ENCODE measurements around the gene TASOR2.

DNA sequence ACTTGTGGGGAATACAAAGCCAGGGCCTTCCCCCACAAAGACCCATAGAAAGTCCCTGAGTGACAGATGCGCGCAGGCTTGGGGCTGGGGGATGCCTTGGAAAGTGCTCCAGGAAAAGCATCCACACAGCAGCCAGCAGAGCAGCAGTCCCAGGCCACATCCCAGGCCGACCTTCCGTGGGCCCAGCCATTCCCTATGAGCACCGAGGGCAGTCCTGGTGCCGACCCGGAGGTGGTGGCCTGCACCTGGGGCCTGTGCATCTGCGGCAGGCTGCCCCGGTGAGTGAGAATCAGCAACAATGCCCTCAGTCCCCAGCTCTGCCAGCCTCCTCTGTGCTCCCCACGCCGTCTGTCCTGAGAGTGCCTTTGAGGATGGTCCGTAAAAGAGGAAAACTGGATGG, 44.6 kb upstream of the TASOR2 start:
- TF ChIP-seq, protein P1, sequence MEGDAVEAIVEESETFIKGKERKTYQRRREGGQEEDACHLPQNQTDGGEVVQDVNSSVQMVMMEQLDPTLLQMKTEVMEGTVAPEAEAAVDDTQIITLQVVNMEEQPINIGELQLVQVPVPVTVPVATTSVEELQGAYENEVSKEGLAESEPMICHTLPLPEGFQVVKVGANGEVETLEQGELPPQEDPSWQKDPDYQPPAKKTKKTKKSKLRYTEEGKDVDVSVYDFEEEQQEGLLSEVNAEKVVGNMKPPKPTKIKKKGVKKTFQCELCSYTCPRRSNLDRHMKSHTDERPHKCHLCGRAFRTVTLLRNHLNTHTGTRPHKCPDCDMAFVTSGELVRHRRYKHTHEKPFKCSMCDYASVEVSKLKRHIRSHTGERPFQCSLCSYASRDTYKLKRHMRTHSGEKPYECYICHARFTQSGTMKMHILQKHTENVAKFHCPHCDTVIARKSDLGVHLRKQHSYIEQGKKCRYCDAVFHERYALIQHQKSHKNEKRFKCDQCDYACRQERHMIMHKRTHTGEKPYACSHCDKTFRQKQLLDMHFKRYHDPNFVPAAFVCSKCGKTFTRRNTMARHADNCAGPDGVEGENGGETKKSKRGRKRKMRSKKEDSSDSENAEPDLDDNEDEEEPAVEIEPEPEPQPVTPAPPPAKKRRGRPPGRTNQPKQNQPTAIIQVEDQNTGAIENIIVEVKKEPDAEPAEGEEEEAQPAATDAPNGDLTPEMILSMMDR (IDR thresholded peaks at IDR 0.05): no peak
- TF ChIP-seq, protein P2, sequence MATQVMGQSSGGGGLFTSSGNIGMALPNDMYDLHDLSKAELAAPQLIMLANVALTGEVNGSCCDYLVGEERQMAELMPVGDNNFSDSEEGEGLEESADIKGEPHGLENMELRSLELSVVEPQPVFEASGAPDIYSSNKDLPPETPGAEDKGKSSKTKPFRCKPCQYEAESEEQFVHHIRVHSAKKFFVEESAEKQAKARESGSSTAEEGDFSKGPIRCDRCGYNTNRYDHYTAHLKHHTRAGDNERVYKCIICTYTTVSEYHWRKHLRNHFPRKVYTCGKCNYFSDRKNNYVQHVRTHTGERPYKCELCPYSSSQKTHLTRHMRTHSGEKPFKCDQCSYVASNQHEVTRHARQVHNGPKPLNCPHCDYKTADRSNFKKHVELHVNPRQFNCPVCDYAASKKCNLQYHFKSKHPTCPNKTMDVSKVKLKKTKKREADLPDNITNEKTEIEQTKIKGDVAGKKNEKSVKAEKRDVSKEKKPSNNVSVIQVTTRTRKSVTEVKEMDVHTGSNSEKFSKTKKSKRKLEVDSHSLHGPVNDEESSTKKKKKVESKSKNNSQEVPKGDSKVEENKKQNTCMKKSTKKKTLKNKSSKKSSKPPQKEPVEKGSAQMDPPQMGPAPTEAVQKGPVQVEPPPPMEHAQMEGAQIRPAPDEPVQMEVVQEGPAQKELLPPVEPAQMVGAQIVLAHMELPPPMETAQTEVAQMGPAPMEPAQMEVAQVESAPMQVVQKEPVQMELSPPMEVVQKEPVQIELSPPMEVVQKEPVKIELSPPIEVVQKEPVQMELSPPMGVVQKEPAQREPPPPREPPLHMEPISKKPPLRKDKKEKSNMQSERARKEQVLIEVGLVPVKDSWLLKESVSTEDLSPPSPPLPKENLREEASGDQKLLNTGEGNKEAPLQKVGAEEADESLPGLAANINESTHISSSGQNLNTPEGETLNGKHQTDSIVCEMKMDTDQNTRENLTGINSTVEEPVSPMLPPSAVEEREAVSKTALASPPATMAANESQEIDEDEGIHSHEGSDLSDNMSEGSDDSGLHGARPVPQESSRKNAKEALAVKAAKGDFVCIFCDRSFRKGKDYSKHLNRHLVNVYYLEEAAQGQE (IDR thresholded peaks at IDR 0.05; ENCODE audit: insufficient read depth in 1 of 2, low read depth in 2 of 2, low read length in 1 of 2): no peak

All from Panc1 (cell line).